Fibroblast of lung (primary cell): ENCODE measurements around the gene RIOK3. TPM values are rescaled to one million over a fixed set of nuclear protein-coding genes. Genes with fewer than 3 reads are reported as not detected.

ENCODE experiments used
- DNase-seq, 2 donors: peaks; one replicate each; pipeline versions ENCODE4 v3.0.0 to v3.0.0-alpha.2; 2010; ENCODE audit warnings: low read depth in 2 of 2
- H2AFZ ChIP-seq: 2 replicates; pipeline ENCODE4 v1.5.1; 2012; ENCODE audit warnings: low read length, control low read depth, inconsistent platforms
- H3K27ac ChIP-seq: 2 replicates; pipeline ENCODE4 v1.5.1; 2011; ENCODE audit warnings: low read length, control low read depth; ENCODE audit not compliant: insufficient read depth
- H3K27me3 ChIP-seq: 2 replicates; pipeline ENCODE4 v1.5.1; 2011; ENCODE audit warnings: mild to moderate bottlenecking, low read length; ENCODE audit not compliant: control insufficient read depth, insufficient read depth
- H3K36me3 ChIP-seq: 2 replicates; pipeline ENCODE4 v1.5.1; 2011; ENCODE audit warnings: low read length; ENCODE audit not compliant: control insufficient read depth, insufficient read depth
- H3K4me1 ChIP-seq: 2 replicates; pipeline ENCODE4 v1.5.1; 2011; ENCODE audit warnings: low read length; ENCODE audit not compliant: control insufficient read depth, insufficient read depth; ENCODE audit errors: extremely low read depth
- H3K4me2 ChIP-seq: 2 replicates; pipeline ENCODE4 v1.5.1; 2011; ENCODE audit warnings: low read length, control low read depth; ENCODE audit not compliant: insufficient read depth; ENCODE audit errors: extremely low read depth
- H3K4me3 ChIP-seq, 4 experiments: fragments of 200-600 bp in 1 of 4; sonication (generic) in 1 of 4; replicated peaks in 1 of 4; 2 replicates each; pipeline ENCODE4 v1.5.1; 2011 to 2016; ENCODE audit warnings: low read length in 4 of 4, low read depth in 3 of 4, mild to moderate bottlenecking in 3 of 4, control low read depth in 2 of 4, inconsistent platforms in 1 of 4, mixed read lengths in 1 of 4; ENCODE audit not compliant: insufficient read depth in 1 of 4; ENCODE audit errors: control extremely low read depth in 1 of 4
- H3K79me2 ChIP-seq: 2 replicates; pipeline ENCODE4 v1.5.1; 2012; ENCODE audit warnings: mild to moderate bottlenecking, low read length, inconsistent platforms; ENCODE audit not compliant: control insufficient read depth, insufficient read depth
- H3K9ac ChIP-seq: 2 replicates; pipeline ENCODE4 v1.5.1; 2011; ENCODE audit warnings: mild to moderate bottlenecking, low read length, control low read depth; ENCODE audit not compliant: insufficient read depth
- H3K9me3 ChIP-seq: 2 replicates; pipeline ENCODE4 v1.5.1; 2012; ENCODE audit warnings: low read depth, low read length; ENCODE audit not compliant: control insufficient read depth, insufficient read depth
- H4K20me1 ChIP-seq: 2 replicates; pipeline ENCODE4 v1.5.1; 2011; ENCODE audit warnings: low read length; ENCODE audit not compliant: control insufficient read depth, insufficient read depth; ENCODE audit errors: extremely low read depth
- EZH2 ChIP-seq: IDR thresholded peaks from 2 replicates; pipeline ENCODE4 v1.5.1; 2012; ENCODE audit warnings: low read length, control low read depth, mild to moderate bottlenecking; ENCODE audit errors: missing control alignments
- polyA plus RNA-seq, 2 donors: library from polyadenylated mRNA; depleted of rRNA in 1 of 2; stranded (reverse) in 1 of 2; unstranded in 1 of 2; fragments of >200 nt; gene quantifications; 2 replicates each; pipeline ENCODE4 v1.2.1, GENCODE V29; 2011 to 2012; ENCODE audit warnings: missing spikeins in 1 of 2
- total RNA-seq: library from RNA; depleted of rRNA; stranded (reverse); fragments of >200 nt; gene quantifications from 2 replicates; pipeline ENCODE4 v1.2.1, GENCODE V29; 2014
- TF ChIP-seq, protein P1 (sequence below), 2 donors: IDR thresholded peaks in 1 of 2; conservative IDR thresholded peaks in 1 of 2; 1 replicate in 1 of 2; 2 replicates in 1 of 2; pipeline ENCODE4 v1.5.1; 2011 to 2012; ENCODE audit warnings: low read length in 2 of 2, control low read depth in 1 of 2, inconsistent platforms in 1 of 2, low read depth in 1 of 2, mild to moderate bottlenecking in 1 of 2

Gene RIOK3
- total and polyA plus RNA-seq, 2 donors (not counting 1 experiment from before 2014, with no cell fraction given): 48.4 to 78.8 TPM

DNA sequence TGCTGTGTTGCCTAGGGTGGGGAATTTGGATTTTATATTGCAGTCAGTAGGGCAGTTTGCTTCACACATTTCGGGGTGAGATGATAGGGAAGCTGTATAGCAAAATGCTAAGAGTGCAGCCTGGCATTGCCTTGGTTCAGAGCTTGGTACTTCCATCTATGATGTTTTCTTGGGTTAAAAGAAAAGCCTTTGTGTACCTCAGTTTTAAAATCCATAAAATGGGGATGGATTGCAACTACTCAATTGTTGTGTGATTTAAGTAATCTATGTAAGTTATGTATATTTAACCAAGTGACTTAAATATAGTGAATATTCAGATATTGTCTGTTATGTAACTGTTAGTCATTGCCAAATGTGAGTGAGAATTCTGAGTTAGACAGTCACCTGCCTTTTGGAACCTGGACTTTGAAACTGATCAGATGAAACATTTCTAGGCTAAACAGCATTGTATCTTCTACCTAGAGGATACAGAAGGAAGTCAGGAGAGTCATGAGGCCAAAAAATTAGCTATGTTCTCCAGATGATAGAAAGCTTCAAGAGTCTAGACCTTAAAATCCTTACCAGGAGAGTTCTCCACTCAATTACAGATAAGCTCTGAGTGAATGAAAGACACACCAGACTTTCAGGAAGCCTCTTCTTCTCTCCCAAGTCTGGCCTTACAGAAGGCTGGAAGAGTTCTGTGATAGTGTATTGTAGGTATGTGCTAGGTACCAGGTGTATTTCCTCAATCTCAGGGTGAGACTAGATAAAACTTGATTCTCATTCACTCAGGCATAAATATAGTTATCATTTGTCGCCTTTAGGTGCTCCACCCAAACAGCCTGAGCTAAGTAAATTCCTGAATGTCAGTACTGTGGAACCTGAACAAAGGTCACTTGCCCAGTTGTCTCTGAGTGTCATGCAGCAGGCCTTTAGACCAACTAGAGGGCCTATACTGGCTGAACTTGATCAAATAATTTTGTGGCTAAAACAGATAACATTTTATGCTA, 7.5 kb downstream of the RIOK3 start:
- TF ChIP-seq EZH2: no peak
- TF ChIP-seq, protein P1, sequence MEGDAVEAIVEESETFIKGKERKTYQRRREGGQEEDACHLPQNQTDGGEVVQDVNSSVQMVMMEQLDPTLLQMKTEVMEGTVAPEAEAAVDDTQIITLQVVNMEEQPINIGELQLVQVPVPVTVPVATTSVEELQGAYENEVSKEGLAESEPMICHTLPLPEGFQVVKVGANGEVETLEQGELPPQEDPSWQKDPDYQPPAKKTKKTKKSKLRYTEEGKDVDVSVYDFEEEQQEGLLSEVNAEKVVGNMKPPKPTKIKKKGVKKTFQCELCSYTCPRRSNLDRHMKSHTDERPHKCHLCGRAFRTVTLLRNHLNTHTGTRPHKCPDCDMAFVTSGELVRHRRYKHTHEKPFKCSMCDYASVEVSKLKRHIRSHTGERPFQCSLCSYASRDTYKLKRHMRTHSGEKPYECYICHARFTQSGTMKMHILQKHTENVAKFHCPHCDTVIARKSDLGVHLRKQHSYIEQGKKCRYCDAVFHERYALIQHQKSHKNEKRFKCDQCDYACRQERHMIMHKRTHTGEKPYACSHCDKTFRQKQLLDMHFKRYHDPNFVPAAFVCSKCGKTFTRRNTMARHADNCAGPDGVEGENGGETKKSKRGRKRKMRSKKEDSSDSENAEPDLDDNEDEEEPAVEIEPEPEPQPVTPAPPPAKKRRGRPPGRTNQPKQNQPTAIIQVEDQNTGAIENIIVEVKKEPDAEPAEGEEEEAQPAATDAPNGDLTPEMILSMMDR (conservative IDR thresholded peaks at IDR 0.05 in 1 of 2, IDR thresholded peaks at IDR 0.05 in 1 of 2; ENCODE audit: low read depth in 1 of 2, low read length in 2 of 2): no peak
- no peaks in the 10 kb centered on the region for H3K9me3 ChIP-seq
- H3K79me2 ChIP-seq: peaks cover 61% of the 10 kb centered on the region
- no peak overlapping the region for H3K9ac ChIP-seq
- H3K4me1 ChIP-seq: no peaks in the 10 kb centered on the region
- peaks cover 3% of the 10 kb centered on the region for H4K20me1 ChIP-seq
- no peak overlapping the region for H3K4me3 ChIP-seq
- no peaks in the 10 kb centered on the region for H3K27me3 ChIP-seq
- H3K27ac ChIP-seq: no peak overlapping the region
- H2AFZ ChIP-seq: no peak overlapping the region
- H3K4me2 ChIP-seq: no peak overlapping the region
- peaks cover 4% of the 10 kb centered on the region for H3K36me3 ChIP-seq
- no peak for DNase-seq

DNA sequence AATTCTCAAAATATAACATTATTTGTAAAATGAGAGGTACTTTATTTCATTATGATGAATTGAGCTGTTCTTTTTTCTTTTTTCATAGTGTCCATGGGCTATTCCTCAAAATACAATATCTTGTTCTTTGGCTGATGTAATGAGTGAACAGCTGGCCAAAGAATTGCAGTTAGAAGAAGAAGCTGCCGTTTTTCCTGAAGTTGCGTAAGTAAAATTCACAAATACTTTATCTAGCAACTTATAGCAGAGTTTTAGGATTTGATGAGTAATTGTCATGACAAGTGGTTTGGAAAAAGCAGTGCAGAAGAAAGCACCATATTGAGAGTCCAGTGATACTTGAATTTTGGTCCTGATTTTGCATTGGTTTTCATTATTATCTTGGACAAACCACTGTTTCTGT, 9.8 kb downstream of the RIOK3 start:
- Histone ChIP-seq H3K4me3 (no peak overlapping the region), H3K79me2 (peaks cover 41% of the 10 kb centered on the region), H3K27ac (no peak overlapping the region), H3K36me3 (peaks cover 5% of the 10 kb centered on the region), H3K4me1 (no peaks in the 10 kb centered on the region), H3K27me3 (no peaks in the 10 kb centered on the region), H2AFZ (no peak overlapping the region), H3K9me3 (no peaks in the 10 kb centered on the region), H3K9ac (no peak overlapping the region), H3K4me2 (no peak overlapping the region), H4K20me1 (peaks cover 3% of the 10 kb centered on the region)
- DNase-seq: peak in 1 of 2 donors; percentile 49
- TF ChIP-seq, protein P1 (conservative IDR thresholded peaks at IDR 0.05 in 1 of 2, IDR thresholded peaks at IDR 0.05 in 1 of 2; ENCODE audit: low read depth in 1 of 2, low read length in 2 of 2): no peak
- no peak for TF ChIP-seq EZH2

DNA sequence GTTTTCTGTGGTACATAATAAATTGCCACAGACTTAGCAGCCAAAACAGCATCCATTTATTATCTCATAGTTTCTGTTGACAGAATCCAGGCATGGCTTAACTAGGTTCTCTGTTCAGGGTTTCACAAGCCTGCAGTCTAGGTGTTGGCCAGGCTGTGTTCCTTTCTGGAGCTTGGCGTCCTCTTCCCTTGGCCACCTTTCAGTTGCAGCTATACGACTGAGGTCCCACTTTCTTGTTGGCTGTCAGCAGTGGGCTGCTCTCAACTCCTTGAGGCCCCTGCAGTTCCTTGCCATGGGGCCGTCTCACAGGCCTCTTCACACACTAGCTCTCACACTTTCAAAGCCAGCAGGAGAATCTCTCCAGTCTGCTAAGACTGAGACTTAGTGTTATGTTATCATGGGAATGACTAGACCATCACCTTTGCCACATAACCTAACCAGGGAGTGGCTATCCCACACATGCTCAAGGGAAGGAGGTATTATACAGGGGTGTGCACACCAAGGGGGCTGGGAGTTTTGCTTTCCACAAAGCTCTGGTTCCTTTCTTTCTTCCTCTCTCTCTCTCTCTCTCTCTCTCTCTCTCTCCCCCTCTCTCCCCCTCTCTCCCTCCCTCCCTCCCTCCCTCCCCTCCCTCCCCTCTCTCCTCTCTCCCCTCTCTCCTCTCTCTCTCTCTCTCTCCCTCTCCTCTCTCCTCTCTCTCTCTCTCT, 15.8 kb downstream of the RIOK3 start:
- Histone ChIP-seq H3K4me3 (no peak overlapping the region), H3K79me2 (no peaks in the 10 kb centered on the region), H3K27me3 (no peaks in the 10 kb centered on the region), H4K20me1 (no peaks in the 10 kb centered on the region), H2AFZ (no peak overlapping the region), H3K4me1 (no peaks in the 10 kb centered on the region), H3K4me2 (no peak overlapping the region), H3K9ac (no peak overlapping the region), H3K36me3 (peaks cover 13% of the 10 kb centered on the region), H3K27ac (no peak overlapping the region), H3K9me3 (no peaks in the 10 kb centered on the region)
- no peak for TF ChIP-seq EZH2
- TF ChIP-seq, protein P1 (conservative IDR thresholded peaks at IDR 0.05 in 1 of 2, IDR thresholded peaks at IDR 0.05 in 1 of 2; ENCODE audit: low read depth in 1 of 2, low read length in 2 of 2): no peak
- DNase-seq: no peak
